HAP-1 (cell line): ENCODE data around the gene TRAF5.
"Not testable (repeated sequence)": the region's sequence is repeated elsewhere in the genome, so short reads cannot be mapped to it uniquely, and the experiment has no call there.

Experiments used
- DNase-seq, 2 experiments: peaks; one replicate each; pipeline ENCODE4 v3.0.0-alpha.2; 2016 to 2020; ENCODE audit warnings: low spot score in 2 of 2
- H3K27me3 ChIP-seq: fragments of 250-450 bp; sonication (Bioruptor Pico); 2 replicates; pipeline ENCODE4 v1.5.1; 2020; ENCODE audit warnings: low read depth, mild to moderate bottlenecking, moderate library complexity
- H3K36me3 ChIP-seq: fragments of 250-450 bp; sonication (Bioruptor Pico); replicated peaks from 2 replicates; pipeline ENCODE4 v1.5.1; 2020; ENCODE audit warnings: mild to moderate bottlenecking
- H3K4me1 ChIP-seq: fragments of 250-450 bp; sonication (Bioruptor Pico); 2 replicates; pipeline ENCODE4 v1.5.1; 2020; ENCODE audit warnings: mild to moderate bottlenecking
- H3K4me3 ChIP-seq: fragments of 250-450 bp; sonication (Bioruptor Pico); 2 replicates; pipeline ENCODE4 v1.5.1; 2020; ENCODE audit warnings: mild to moderate bottlenecking, moderate library complexity
- H3K9me3 ChIP-seq: fragments of 250-450 bp; sonication (Bioruptor Pico); 2 replicates; pipeline ENCODE4 v1.5.1; 2020; ENCODE audit warnings: mild to moderate bottlenecking, moderate library complexity
- in situ Hi-C: fragments of 300-500 bp; cut with MboI; formaldehyde crosslinking; loops from 3 replicates; pipeline ENCODE4 v1.14.3; 2020; ENCODE audit warnings: low sequenced_read_pairs, inconsistent platforms, mixed read lengths

The TRAF5 gene

DNA sequence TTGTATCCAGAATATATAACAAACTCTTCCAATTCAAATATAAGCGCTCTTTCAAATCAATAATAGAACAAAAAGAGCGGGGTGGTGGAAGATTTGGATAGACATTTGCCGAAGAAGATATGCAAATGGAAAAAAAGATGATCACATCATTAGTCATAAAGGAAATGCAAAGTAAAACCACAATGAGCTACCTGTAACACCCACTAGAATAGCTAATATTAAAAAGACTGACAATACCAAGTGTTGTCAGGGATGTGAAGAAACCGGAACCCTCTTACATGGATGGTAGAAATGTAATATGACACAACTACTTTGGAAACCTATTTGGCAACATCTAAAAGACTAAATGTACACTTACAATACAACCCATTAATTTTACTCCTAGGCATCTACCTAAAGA lies 5.7 kb upstream of the TRAF5 start:
- Histone ChIP-seq H3K9me3 (no peaks in the 10 kb centered on the region), H3K36me3 (no peaks in the 10 kb centered on the region), H3K4me3 (no peak overlapping the region), H3K4me1 (no peaks in the 10 kb centered on the region), H3K27me3 (no peaks in the 10 kb centered on the region)
- in situ Hi-C loops: loop anchor here (5.0 to 10.0 kb wide), 3 partner anchors 154 to 331 kb away; no protein-coding TSS in a partner anchor
- no peak for DNase-seq

DNA sequence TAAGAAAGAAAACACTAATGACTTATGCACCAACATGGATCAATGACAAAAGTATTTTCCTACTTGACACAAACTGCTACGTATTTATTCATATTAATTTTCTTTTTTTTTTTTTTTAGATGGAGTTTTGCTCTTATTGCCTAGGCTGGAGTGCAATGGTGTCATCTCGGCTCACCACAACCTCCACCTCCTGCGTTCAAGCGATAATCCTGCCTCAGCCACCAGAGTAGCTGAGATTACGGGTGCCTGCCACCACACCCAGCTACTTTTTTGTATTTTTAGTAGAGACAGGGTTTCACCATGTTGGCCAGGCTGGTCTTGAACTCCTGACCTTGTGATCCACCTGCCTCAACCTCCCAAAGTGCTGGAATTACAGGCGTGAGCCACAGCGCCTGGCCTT lies 5.0 kb upstream of the TRAF5 start:
- not testable (repeated sequence) for H3K4me3 ChIP-seq, H3K27me3 ChIP-seq, H3K4me1 ChIP-seq, H3K36me3 ChIP-seq, DNase-seq, H3K9me3 ChIP-seq
- in situ Hi-C loops: loop anchor here (5.0 to 10.0 kb wide), 3 partner anchors 153 to 331 kb away; no protein-coding TSS in a partner anchor

DNA sequence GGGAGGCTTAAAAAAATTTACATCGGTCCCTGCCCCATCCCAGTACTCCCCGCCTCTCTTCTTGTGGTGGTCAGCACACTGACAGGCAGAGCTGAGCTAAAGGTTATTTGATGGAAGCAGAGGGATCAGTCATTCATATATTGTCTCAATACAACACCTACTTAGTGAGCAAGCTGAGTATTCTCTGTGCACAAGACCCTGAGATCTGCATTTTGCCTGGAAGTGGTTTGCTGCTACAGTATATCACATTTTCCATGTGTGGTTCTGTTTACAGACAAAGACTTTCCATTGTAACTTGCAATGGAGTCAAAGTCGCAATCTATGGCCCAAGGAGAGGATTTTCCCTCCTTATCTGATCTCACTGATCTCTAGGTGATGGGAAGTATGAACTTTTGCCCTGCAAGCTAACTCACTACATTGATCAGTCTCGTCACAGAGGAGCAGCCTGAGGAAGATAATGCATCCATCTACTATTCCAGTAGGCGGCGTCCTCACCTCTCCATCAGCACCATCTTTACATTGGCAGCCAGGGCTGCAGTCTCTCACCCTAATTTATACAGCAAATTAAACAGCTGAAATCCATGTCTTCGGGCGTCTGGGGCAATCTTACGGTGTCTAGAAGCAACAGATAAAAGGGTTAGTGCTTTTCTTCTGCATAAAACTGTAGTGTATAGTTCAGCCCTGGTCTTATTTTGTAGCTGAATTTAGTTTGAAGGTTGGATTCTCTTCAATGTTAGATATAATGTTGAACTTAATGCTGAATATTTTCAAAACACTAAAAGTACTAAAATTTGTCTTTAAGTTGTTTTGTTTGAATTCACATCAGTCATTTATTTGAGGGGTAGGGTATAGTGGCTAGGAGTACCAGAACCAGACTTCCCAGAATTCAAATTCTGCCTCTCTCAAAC lies 3.2 kb upstream of the TRAF5 start:
- DNase-seq: peak; percentile 71 to 76
- Histone ChIP-seq H3K36me3 (no peaks in the 10 kb centered on the region), H3K27me3 (no peaks in the 10 kb centered on the region), H3K4me3 (no peak overlapping the region), H3K9me3 (no peaks in the 10 kb centered on the region), H3K4me1 (peaks cover 13% of the 10 kb centered on the region)
- in situ Hi-C loops: loop anchor here (5.0 to 10.0 kb wide), 3 partner anchors 151 to 329 kb away; no protein-coding TSS in a partner anchor

DNA sequence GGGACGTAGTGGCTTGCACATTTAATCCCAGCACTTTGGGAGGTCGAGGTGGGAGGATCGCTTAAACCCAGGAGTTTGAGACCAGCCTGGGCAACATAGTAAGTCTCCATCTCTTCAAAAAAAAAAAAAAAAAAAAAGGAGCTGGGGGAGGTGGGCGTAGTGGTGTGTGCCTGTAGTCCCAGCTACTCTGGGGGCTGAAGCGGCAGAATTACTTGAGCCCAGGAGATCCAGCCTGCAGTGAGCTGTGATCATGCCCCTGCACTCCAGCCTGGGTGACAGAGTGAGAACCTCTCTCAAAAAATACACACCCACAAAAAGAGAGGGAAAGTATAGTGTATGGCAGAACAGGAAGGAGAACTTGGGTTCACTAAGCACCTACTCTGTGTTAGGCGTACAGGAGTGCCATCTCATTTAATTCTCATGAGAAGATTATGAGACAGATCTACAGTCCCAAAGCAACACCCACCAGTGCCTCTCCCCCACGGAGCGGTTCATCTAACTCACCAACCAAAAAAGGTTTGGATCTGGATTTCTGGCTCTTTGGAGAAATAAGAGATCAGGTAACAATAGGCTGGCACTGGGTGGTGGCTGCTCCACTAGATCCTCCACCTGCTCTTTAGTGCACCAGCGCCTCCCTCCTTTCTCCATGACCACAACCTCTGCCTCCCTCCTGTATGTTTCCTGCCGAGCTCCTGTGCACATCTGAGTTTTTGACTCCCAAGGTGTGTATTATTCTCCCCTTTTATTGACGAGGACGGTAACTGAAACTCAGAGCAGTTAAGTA lies 1.4 kb upstream of the TRAF5 start:
- H3K9me3 ChIP-seq: no peaks in the 10 kb centered on the region
- no peaks in the 10 kb centered on the region for H3K27me3 ChIP-seq
- no peaks in the 10 kb centered on the region for H3K36me3 ChIP-seq
- no peak overlapping the region for H3K4me3 ChIP-seq
- in situ Hi-C loops: loop anchor here (5.0 to 10.0 kb wide), 3 partner anchors 150 to 327 kb away; no protein-coding TSS in a partner anchor
- H3K4me1 ChIP-seq: peaks cover 15% of the 10 kb centered on the region
- DNase-seq: no peak

DNA sequence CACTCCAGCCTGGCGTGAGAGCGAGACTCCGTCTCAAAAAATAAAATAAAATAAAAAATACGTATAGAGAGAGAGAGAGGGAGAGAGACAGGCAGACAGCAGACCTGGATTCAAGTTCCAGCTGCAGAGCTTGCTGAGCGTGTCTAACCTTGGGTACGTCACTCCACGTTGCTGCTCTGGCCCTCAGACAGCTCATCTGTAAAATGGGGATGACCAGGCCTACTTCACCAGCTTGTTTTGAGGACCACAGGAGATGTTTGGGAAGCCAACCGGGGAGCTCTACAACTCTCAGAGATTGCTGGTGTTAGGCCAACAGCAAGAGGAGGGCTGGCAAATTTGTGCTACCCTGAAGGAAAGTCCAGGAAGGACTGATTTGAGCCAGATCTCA lies 499 bp upstream of the TRAF5 start:
- H3K4me1 ChIP-seq: peaks cover 16% of the 10 kb centered on the region
- in situ Hi-C loops: loop anchor here (10.0 kb wide), 1 partner anchor 149 kb away; no protein-coding TSS in a partner anchor
- no peaks in the 10 kb centered on the region for H3K27me3 ChIP-seq
- no peaks in the 10 kb centered on the region for H3K36me3 ChIP-seq
- DNase-seq: no peak
- no peaks in the 10 kb centered on the region for H3K9me3 ChIP-seq
- peak overlapping the region; percentile 57 for H3K4me3 ChIP-seq

DNA sequence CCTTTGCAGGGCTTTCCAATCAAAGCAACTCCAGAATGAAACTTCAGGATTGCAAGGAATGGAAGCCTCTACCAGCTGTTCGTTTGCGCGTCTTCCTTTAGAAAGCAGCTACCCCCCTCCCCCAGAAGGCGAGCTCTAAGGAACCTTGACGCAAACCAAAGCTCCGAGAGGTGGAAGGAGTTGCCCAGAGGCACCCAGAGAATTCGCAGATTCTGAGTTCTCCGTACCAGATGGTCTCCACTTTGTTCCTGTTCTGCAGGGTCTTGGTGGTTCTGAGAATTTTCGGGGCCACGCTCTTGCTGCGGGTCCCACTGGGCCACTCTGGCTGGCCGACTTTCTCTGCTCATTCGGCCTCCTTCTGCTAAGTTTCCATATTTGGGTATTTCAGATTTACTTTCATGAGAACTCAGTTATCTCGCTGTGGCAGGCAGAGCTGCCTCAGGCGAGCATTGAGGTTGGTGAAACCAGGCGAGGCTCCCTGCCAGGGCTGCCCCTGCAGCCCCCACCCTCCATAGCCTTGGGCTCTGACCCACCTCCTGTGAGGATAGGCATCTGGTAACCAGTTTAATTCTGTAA lies 801 bp downstream of the TRAF5 start:
- peak; percentile 45 to 56 for DNase-seq
- in situ Hi-C loops: loop anchor here (10.0 kb wide), 1 partner anchor 147 kb away; no protein-coding TSS in a partner anchor
- peaks cover 19% of the 10 kb centered on the region for H3K4me1 ChIP-seq
- H3K36me3 ChIP-seq: no peaks in the 10 kb centered on the region
- H3K9me3 ChIP-seq: no peaks in the 10 kb centered on the region
- H3K4me3 ChIP-seq: peak overlapping the region; percentile 57
- no peaks in the 10 kb centered on the region for H3K27me3 ChIP-seq

DNA sequence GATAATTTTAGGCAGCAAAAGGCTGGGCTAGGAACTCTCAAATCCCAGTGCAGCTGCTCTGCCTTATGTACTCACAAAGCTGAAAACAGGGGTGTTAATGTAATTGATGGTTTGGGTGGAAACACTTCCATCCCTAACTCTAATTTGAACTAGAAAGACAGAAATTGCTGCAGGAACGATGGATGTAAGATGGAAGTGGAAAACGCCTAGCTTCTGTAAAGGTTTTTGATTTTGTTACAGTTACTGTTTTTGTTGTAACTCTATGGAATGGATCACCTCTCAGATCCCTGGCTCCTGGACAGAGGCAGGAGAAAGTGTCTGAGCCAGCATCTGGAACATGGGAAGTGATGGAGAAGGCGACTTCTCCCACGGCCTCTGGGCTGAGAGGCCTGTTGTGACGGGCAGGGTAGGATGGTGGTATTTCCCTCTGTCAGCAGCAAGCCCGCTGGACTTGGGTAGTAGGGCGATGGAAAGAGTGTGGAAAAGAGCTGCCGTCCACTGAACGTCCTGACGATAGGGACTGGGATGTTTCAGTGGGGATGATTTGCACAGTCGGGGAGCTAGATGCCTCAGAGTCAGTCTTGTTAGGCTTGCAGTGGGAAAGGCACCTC lies 1.6 kb downstream of the TRAF5 start:
- H3K9me3 ChIP-seq: no peaks in the 10 kb centered on the region
- in situ Hi-C loops: loop anchor here (10.0 kb wide), 1 partner anchor 147 kb away; no protein-coding TSS in a partner anchor
- H3K4me1 ChIP-seq: peaks cover 19% of the 10 kb centered on the region
- DNase-seq: no peak
- no peaks in the 10 kb centered on the region for H3K27me3 ChIP-seq
- H3K36me3 ChIP-seq: no peaks in the 10 kb centered on the region
- H3K4me3 ChIP-seq: peak overlapping the region; percentile 57; the same call in 1 of the 2 replicates

DNA sequence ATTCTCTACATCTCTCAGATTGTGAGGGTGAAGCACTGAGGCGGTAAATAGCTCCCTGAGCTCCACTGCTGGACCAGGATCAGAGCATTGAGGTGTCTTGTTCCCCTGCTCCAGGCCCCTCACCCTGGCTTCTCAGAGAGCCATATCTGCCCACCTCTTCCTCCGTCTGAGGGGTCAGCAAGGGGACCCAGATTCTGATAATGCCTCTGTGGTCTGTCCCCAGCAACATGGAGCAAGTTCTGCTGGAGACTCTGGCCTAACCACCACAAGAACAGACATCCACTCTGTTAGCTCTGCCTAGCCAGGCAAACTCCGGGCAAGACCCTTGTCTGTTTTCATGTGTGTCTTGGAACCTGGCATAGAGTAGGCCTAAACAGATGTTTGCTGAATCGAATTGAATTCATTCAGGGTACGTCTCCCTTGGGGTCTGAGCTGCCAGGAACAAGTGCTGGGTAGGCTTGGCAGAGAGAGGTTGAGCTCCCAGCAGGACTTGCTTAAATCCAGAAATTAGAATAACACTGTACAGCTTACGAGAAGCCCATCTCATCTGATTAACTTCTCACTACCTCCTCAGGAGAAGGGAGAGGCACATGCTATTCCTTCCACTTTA lies 2.3 kb downstream of the TRAF5 start:
- Histone ChIP-seq H3K9me3 (no peaks in the 10 kb centered on the region), H3K4me3 (no peak overlapping the region), H3K4me1 (peaks cover 19% of the 10 kb centered on the region), H3K27me3 (no peaks in the 10 kb centered on the region), H3K36me3 (no peaks in the 10 kb centered on the region)
- in situ Hi-C loops: loop anchor here (10.0 kb wide), 1 partner anchor 146 kb away; no protein-coding TSS in a partner anchor
- no peak for DNase-seq

DNA sequence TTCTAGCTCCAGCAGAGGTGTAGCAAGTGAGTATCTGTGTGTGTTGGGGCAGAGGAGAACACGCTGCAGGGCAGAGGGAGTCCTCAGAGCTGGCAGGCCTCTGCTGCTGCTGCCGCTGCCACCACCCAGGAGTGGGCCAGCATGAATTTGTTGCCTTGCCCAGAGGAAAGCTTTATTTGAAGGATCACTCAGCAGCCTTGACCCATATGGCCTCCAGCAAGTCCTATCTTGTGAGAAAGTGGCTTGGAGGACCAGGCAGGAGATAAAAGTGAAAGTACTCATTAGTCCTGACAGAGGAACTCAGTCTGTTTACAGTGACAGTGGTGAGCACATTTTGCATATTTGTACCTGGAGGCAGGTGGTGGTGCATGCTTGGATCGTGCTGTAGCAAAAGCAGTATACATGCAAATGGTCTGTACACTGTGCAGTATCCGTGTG lies 3.1 kb downstream of the TRAF5 start:
- in situ Hi-C loops: loop anchor here (10.0 kb wide), 1 partner anchor 145 kb away; no protein-coding TSS in a partner anchor
- Histone ChIP-seq H3K27me3 (no peaks in the 10 kb centered on the region), H3K4me1 (peaks cover 19% of the 10 kb centered on the region), H3K9me3 (no peaks in the 10 kb centered on the region), H3K36me3 (no peaks in the 10 kb centered on the region), H3K4me3 (no peak overlapping the region)
- DNase-seq: no peak

DNA sequence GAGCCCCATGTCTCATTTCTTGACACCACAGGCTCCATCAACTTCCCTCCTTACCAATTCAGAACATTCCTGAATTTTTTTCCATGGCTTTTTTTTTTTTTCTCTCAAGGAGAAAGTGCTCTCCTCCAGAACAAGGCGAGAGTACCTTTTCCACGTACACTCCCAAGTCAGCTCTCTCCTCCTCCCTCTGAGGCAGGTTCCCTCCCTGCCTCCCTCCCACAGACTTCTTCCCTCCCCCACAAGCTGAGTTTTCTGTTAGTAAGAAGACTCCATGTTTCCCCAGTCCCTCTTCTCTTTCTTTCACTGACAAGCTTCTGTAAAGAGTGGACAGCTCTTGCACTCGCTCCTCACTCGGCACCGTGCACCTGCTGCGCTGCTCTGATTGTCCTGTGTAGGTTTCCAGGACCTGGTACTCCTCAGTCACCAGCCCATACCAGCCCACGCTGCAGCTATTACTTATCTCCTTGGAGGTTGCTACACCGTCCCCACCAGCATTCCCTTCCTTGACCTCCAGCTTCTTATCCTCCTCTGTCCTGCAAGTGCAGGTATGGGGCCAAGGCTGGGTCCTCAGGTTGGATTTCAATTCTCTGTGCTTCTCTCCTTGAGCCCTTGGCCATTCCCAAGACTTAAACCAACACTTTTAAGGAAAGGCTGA lies 3.8 kb downstream of the TRAF5 start:
- Histone ChIP-seq H3K4me3 (no peak overlapping the region), H3K27me3 (no peaks in the 10 kb centered on the region), H3K9me3 (no peaks in the 10 kb centered on the region), H3K36me3 (no peaks in the 10 kb centered on the region), H3K4me1 (peaks cover 19% of the 10 kb centered on the region)
- in situ Hi-C loops: no loop called here
- DNase-seq: no peak

DNA sequence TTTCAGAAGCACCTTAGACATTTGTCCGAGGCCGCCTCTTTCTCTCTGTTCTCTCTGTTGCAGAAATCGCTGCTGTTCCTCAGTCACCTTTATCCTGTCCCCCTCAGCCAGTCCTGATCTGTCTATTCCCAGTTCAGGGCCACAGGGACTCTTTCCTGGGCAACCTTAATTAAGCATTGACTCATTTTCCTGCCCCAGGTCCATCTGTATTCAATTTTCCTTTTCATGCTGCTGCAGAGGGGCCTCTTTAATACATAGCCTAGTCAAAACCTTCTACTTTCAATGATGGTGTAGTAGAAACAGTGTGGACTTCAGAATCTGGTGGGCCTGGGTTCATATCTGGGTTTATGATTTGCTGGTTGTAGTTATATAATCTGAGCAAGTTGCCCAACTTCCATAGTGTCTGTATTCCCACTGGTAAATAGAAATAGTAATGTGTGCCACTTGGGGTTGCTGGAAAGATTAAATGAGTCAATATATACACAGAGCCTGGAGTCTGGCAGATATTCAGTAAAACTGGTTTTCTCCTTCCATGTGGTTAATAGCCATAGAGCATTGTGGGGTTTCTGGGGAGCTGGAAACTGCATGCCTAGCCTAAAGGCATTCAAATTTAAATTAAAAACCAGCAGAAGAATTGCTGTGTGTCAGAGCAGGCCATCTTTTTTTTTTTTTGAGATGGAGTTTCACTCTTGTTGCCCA lies 4.5 kb downstream of the TRAF5 start:
- Histone ChIP-seq H3K36me3 (no peaks in the 10 kb centered on the region), H3K27me3 (no peaks in the 10 kb centered on the region), H3K9me3 (no peaks in the 10 kb centered on the region), H3K4me1 (peaks cover 18% of the 10 kb centered on the region), H3K4me3 (no peak overlapping the region)
- no peak for DNase-seq
- in situ Hi-C loops: no loop called here

DNA sequence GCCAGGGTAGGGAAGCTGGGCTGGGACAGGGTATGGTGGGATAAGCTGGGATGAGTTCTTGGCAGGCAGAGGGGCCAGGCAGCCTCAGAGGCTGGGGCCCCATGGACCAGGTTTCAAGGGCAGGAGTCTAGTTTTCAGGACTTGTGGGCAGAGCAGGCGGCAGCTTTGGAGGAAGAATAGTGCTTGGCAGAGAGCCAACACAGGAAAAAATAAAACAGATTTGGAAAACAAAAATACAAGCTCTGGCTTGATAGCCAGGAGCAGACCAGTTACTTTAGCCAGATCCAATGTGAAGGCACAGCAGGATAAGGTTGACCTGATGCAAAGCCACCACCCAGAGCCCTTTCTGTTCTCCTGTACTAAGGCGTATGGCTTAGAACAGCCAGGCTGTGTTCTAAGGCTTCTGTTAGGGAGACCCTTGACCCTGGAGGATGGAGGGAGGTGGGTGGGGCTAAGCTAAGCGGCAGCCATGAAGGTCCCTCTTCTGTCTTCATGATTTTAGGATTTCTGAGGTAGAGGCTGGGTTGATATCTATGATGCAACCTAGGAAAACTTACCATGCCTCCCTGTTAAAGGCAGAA lies 5.5 kb downstream of the TRAF5 start:
- peaks cover 15% of the 10 kb centered on the region for H3K4me1 ChIP-seq
- in situ Hi-C loops: no loop called here

More for the DNA sequence above, 5.5 kb downstream of the TRAF5 start:
- Histone ChIP-seq H3K4me3 (no peak overlapping the region), H3K27me3 (no peaks in the 10 kb centered on the region), H3K9me3 (no peaks in the 10 kb centered on the region), H3K36me3 (no peaks in the 10 kb centered on the region)
- DNase-seq: no peak
